A549 (cell line): ENCODE results near the gene HIVEP3. TPM values are rescaled to one million over a fixed set of nuclear protein-coding genes. Genes with fewer than 3 reads are reported as not detected.

Experiments used
- ATAC-seq, 2 experiments: fragments of 200-7000 bp in 1 of 2; fragments of >200 bp in 1 of 2; cut with Nextera tagmentation in 1 of 2; cut with Tn5 transposase in 1 of 2; 3 replicates each; pipeline versions ENCODE4 v1.8.0 to v1.9.1; 2018 to 2020; ENCODE audit warnings: mild to moderate bottlenecking in 1 of 2, moderate library complexity in 1 of 2
- CTCF ChIA-PET: fragments of 300-600 bp; sonication (Branson Sonifier 250); formaldehyde crosslinking; extraction: SDS; loops from one replicate; lab custom pipeline; 2021; ENCODE audit warnings: antibody characterized with exemption, inconsistent platforms; lab: Yijun Ruan, JAX
- POLR2A ChIA-PET: fragments of 350-600 bp; formaldehyde crosslinking; extraction: SDS; loops from one replicate; lab custom pipeline; 2021; ENCODE audit warnings: antibody characterized with exemption, inconsistent platforms; lab: Yijun Ruan, JAX
- DNase-seq, 2 experiments: peaks; one replicate each; pipeline versions ENCODE4 v3.0.0 to v3.0.0-alpha.2; 2011 to 2016; ENCODE audit warnings: low read depth in 1 of 2, low spot score in 1 of 2
- FAIRE-seq: peaks from 2 replicates; lab custom pipeline; 2011; peaks lifted over from hg19 to GRCh38; lab: Jason Lieb, UNC
- H3K27ac ChIP-seq, 2 experiments: fragments of >200 bp; sonication (Bioruptor Twin); formaldehyde crosslinking; 3 replicates each; pipeline ENCODE4 v1.5.1; 2016 to 2017
- H3K4me1 ChIP-seq: fragments of >200 bp; sonication (Bioruptor Twin); formaldehyde crosslinking; 3 replicates; pipeline ENCODE4 v1.6.1; 2016
- H3K4me2 ChIP-seq: fragments of >200 bp; sonication (Bioruptor Twin); formaldehyde crosslinking; 3 replicates; pipeline ENCODE4 v1.6.1; 2016
- H3K4me3 ChIP-seq: fragments of >200 bp; sonication (Bioruptor Twin); formaldehyde crosslinking; 3 replicates; pipeline ENCODE4 v1.5.1; 2016
- H3K9me3 ChIP-seq: fragments of >200 bp; sonication (Bioruptor Twin); formaldehyde crosslinking; 3 replicates; pipeline ENCODE4 v1.6.1; 2016
- CBX2 ChIP-seq: fragments of 200-600 bp; sonication (generic); IDR thresholded peaks from 2 replicates; pipeline ENCODE4 v1.6.1; 2016; ENCODE audit warnings: low read depth, mild to moderate bottlenecking, borderline replicate concordance
- CBX8 ChIP-seq: fragments of 200-600 bp; sonication (generic); IDR thresholded peaks from 2 replicates; pipeline ENCODE4 v1.6.1; 2016
- CEBPB ChIP-seq, 2 experiments: fragments of >200 bp in 1 of 2; sonication (Bioruptor Twin) in 1 of 2; formaldehyde crosslinking in 1 of 2; IDR thresholded peaks; 2 replicates each; pipeline ENCODE4 v1.6.1; 2012 to 2016
- CHD4 ChIP-seq: fragments of 200-600 bp; sonication (generic); IDR thresholded peaks from 2 replicates; pipeline ENCODE4 v1.6.1; 2016; ENCODE audit warnings: antibody characterized with exemption, mild to moderate bottlenecking, borderline replicate concordance
- CTCF ChIP-seq: fragments of >200 bp; sonication (Bioruptor Twin); formaldehyde crosslinking; IDR thresholded peaks from 3 replicates; pipeline ENCODE4 v1.5.1; 2016
- E2F6 ChIP-seq: IDR thresholded peaks from 2 replicates; pipeline ENCODE4 v1.6.1; 2012; ENCODE audit warnings: low read depth, borderline replicate concordance
- EHMT2 ChIP-seq: fragments of 200-600 bp; sonication (generic); IDR thresholded peaks from 2 replicates; pipeline ENCODE4 v1.6.1; 2016; ENCODE audit warnings: antibody characterized with exemption, low read depth, mild to moderate bottlenecking, moderate library complexity
- EP300 ChIP-seq, 2 experiments: fragments of >200 bp; sonication (Bioruptor Twin); formaldehyde crosslinking; IDR thresholded peaks; 2 replicates in 1 of 2; 3 replicates in 1 of 2; pipeline ENCODE4 v1.6.1; 2016 to 2017
- FOSL2 ChIP-seq, 2 experiments: fragments of 450-650 bp in 1 of 2; fragments of >200 bp in 1 of 2; sonication (Bioruptor Twin) in 1 of 2; formaldehyde crosslinking; IDR thresholded peaks; 2 replicates each; pipeline versions ENCODE4 v1.5.0 to v1.6.1; 2016 to 2020; ENCODE audit warnings: mild to moderate bottlenecking in 1 of 2, moderate library complexity in 1 of 2
- HMGXB4 ChIP-seq: fragments of 250-450 bp; sonication (Bioruptor Pico); IDR thresholded peaks from 2 replicates; pipeline ENCODE4 v1.5.0; 2021; ENCODE audit warnings: mild to moderate bottlenecking, moderate library complexity, borderline replicate concordance
- HOXA7 ChIP-seq: fragments of 250-450 bp; sonication (Bioruptor Pico); IDR thresholded peaks from 2 replicates; pipeline ENCODE4 v1.5.0; 2020; ENCODE audit warnings: mild to moderate bottlenecking, moderate library complexity
- MAFK ChIP-seq: fragments of 450-650 bp; IDR thresholded peaks from 2 replicates; pipeline ENCODE4 v1.6.1; 2014; ENCODE audit not compliant: partially characterized antibody
- NFE2L2 ChIP-seq: fragments of 150-350 bp; conservative IDR thresholded peaks from 2 replicates; pipeline ENCODE4 v1.6.1; 2014; ENCODE audit warnings: low read length
- NPAS2 ChIP-seq: fragments of 250-450 bp; sonication (Bioruptor Pico); IDR thresholded peaks from 2 replicates; pipeline ENCODE4 v1.8.0; 2022; ENCODE audit warnings: mild to moderate bottlenecking, moderate library complexity, borderline replicate concordance
- RCOR1 ChIP-seq: fragments of 150-350 bp; IDR thresholded peaks from 2 replicates; pipeline ENCODE4 v1.6.1; 2014; ENCODE audit warnings: antibody characterized with exemption, low read length, low read depth
- REST ChIP-seq: fragments of 200-600 bp; sonication (generic); IDR thresholded peaks from 2 replicates; pipeline ENCODE4 v1.6.1; 2016; ENCODE audit warnings: antibody characterized with exemption, mild to moderate bottlenecking, moderate library complexity
- RNF2 ChIP-seq: fragments of 200-600 bp; sonication (generic); IDR thresholded peaks from 2 replicates; pipeline ENCODE4 v1.6.1; 2016; ENCODE audit warnings: low read depth, mild to moderate bottlenecking, antibody characterized with exemption, moderate library complexity, borderline replicate concordance
- USF2 ChIP-seq: fragments of 450-650 bp; IDR thresholded peaks from 2 replicates; pipeline ENCODE4 v1.6.1; 2014; ENCODE audit warnings: antibody characterized with exemption
- ZNF302 ChIP-seq: fragments of 250-450 bp; sonication (Bioruptor Pico); IDR thresholded peaks from 2 replicates; pipeline ENCODE4 v1.9.0; 2021; ENCODE audit warnings: inconsistent platforms, mild to moderate bottlenecking, moderate library complexity
- ZSCAN20 ChIP-seq: fragments of 250-450 bp; sonication (Bioruptor Pico); IDR thresholded peaks from 2 replicates; pipeline ENCODE4 v1.8.0; 2022; ENCODE audit warnings: mild to moderate bottlenecking, moderate library complexity
- WGBS: methylation state at CpG from one replicate; pipeline ENCODE4 v1.1.6; 2017; ENCODE audit errors: missing lambda C conversion rate; 5-methylcytosine and 5-hydroxymethylcytosine counted together
- polyA plus RNA-seq, 4 experiments: library from polyadenylated mRNA; depleted of rRNA in 3 of 4; stranded (reverse); fragments of >200 nt; fragmentation: RNase III in 1 of 4; extraction: RNeasy Plus Mini Kit Qiagen cat#74134 plus additional on column Dnase treatment in 1 of 4; gene quantifications; 2 replicates in 3 of 4; 3 replicates in 1 of 4; pipeline ENCODE4 v1.2.3, GENCODE V29; 2011 to 2017

Gene HIVEP3
- polyA plus RNA-seq, 2 of the 4 experiments (the other 2 are of a cell fraction), result 1.5 to 2.0 TPM

GRCh38 chr1:41758500-41758899 lies 160.2 kb downstream of the HIVEP3 start:
- TF ChIP-seq CHD4 (no peak), HOXA7 (CRISPR knock-in tag) (no peak), MAFK (no peak), RNF2 (no peak), HMGXB4 (CRISPR knock-in tag) (no peak), EHMT2 (no peak), CBX8 (no peak), NFE2L2 (no peak), CEBPB (IDR thresholded peaks at IDR 0.05) (no peak), CBX2 (no peak), USF2 (no peak), EP300 (IDR thresholded peaks at IDR 0.05) (no peak), CTCF (no peak), NPAS2 (CRISPR knock-in tag) (no peak), FOSL2 (IDR thresholded peaks at IDR 0.05) (no peak), FOSL2 (CRISPR knock-in tag; IDR thresholded peaks at IDR 0.05) (no peak), E2F6 (no peak), ZSCAN20 (CRISPR knock-in tag) (no peak), RCOR1 (no peak), ZNF302 (CRISPR knock-in tag) (no peak), REST (no peak)
- no peak overlapping the region for H3K4me2 ChIP-seq
- no peaks in the 10 kb centered on the region for H3K9me3 ChIP-seq
- no peak for FAIRE-seq
- 50% methylated on average over 2 of the region's 2 CpGs for WGBS
- ChIA-PET POLR2A (no interaction called here), CTCF (interaction anchor here (2.3 kb wide), 1 partner anchor 185 kb away, joined by 10 read pairs; no protein-coding TSS in a partner anchor)
- ATAC-seq, result no peak
- H3K4me3 ChIP-seq, result no peak overlapping the region
- no peak overlapping the region for H3K27ac ChIP-seq
- no peak for DNase-seq
- no peaks in the 10 kb centered on the region for H3K4me1 ChIP-seq
